Naive thymus-derived CD8-positive, alpha-beta T cell (primary cell): ENCODE data around the gene PGAM2. TPM values are rescaled to one million over a fixed set of nuclear protein-coding genes. Genes with fewer than 3 reads are reported as not detected.

Experiments
- ATAC-seq, 2 donors: fragments of 150-1000 bp; cut with Tn5 transposase in 1 of 2; sonication (Bioruptor Pico), chemical (Tn5 transposase) in 1 of 2; 1 replicate in 1 of 2; 2 replicates in 1 of 2; pipeline ENCODE4 v1.10.0; 2021; ENCODE audit warnings: mild to moderate bottlenecking in 2 of 2, moderate library complexity in 2 of 2
- POLR2A ChIA-PET: fragments of 350-600 bp; sonication (Branson Sonifier 250); formaldehyde crosslinking; loops from one replicate; lab custom pipeline; 2021; ENCODE audit warnings: antibody characterized with exemption; lab: Charles Lee
- DNase-seq, 10 donors: peaks; one replicate each; pipeline versions ENCODE4 v3.0.0 to v3.0.0-alpha.2; 2020 to 2022
- H3K27ac Mint-ChIP-seq, 10 donors: one replicate each; pipeline ENCODE4 v1.8.0; 2020 to 2022; ENCODE audit warnings: mild to moderate bottlenecking in 10 of 10, mixed read lengths in 10 of 10, moderate library complexity in 4 of 10, inconsistent platforms in 1 of 10
- H3K27me3 Mint-ChIP-seq, 5 donors: one replicate each; pipeline ENCODE4 v1.8.0; 2021 to 2022; ENCODE audit warnings: mixed read lengths in 5 of 5
- H3K36me3 Mint-ChIP-seq, 3 donors: one replicate each; pipeline ENCODE4 v1.8.0; 2020 to 2022; ENCODE audit warnings: mixed read lengths in 3 of 3, mild to moderate bottlenecking in 2 of 3, inconsistent platforms in 1 of 3
- H3K4me1 Mint-ChIP-seq, 4 donors: one replicate each; pipeline ENCODE4 v1.8.0; 2021 to 2022; ENCODE audit warnings: mixed read lengths in 4 of 4
- H3K4me3 Mint-ChIP-seq, 10 donors: one replicate each; pipeline ENCODE4 v1.8.0; 2020 to 2022; ENCODE audit warnings: mild to moderate bottlenecking in 10 of 10, mixed read lengths in 10 of 10, moderate library complexity in 6 of 10, inconsistent platforms in 1 of 10
- H3K9me3 Mint-ChIP-seq, 9 donors: one replicate each; pipeline ENCODE4 v1.8.0; 2020 to 2022; ENCODE audit warnings: mixed read lengths in 9 of 9, mild to moderate bottlenecking in 3 of 9, inconsistent platforms in 1 of 9, moderate library complexity in 1 of 9
- polyA plus RNA-seq, 3 donors: library from polyadenylated mRNA; unstranded; fragments of 300-500 nt; fragmentation: Illumina TruSeq; gene quantifications; one replicate each; pipeline ENCODE4 v1.2.3, GENCODE V29; 2021
- total RNA-seq, 8 experiments: library from RNA in 2 of 8; stranded (reverse) in 2 of 8; gene quantifications; one replicate each; pipeline ENCODE4 v1.2.3 and lab custom pipeline; 2021 to 2026

PGAM2 gene
- total and polyA plus RNA-seq, 5 experiments from 2014 or later = 3.3 to 3.9 TPM; not detected in 3

- no peaks in the 10 kb centered on the region for H3K36me3 Mint-ChIP-seq
- POLR2A ChIA-PET = interaction anchor here (1.0 kb wide), 2 partner anchors 21 to 64 kb away, joined by 3 to 4 read pairs; no protein-coding TSS in a partner anchor
Observed at GRCh38 chr7:44101966-44102845, 36.8 kb upstream of the PGAM2 start.

GRCh38 chr7:44101303-44101965 lies 36.1 kb upstream of the PGAM2 start:
- no peak overlapping the region for H3K27ac Mint-ChIP-seq
- DNase-seq (no peak), ATAC-seq (no peak)
- peaks cover 0 to 1% (median 0%) of the 10 kb centered on the region in 5 donors for H3K27me3 Mint-ChIP-seq
- no peaks in the 10 kb centered on the region for H3K9me3 Mint-ChIP-seq
- peaks cover 12 to 57% (median 29%) of the 10 kb centered on the region in 4 donors for H3K4me1 Mint-ChIP-seq
- POLR2A ChIA-PET = interaction anchor here (1.0 kb wide), 2 partner anchors 21 to 65 kb away, joined by 3 to 4 read pairs; no protein-coding TSS in a partner anchor
- no peaks in the 10 kb centered on the region for H3K36me3 Mint-ChIP-seq
- H3K4me3 Mint-ChIP-seq = no peak overlapping the region

More at GRCh38 chr7:44101966-44102845, 36.8 kb upstream of the PGAM2 start:
- ATAC-seq (no peak), DNase-seq (no peak)
- Mint-ChIP-seq H3K9me3 (no peaks in the 10 kb centered on the region), H3K4me3 (peak overlapping the region in 8 of 10 donors; percentile 8 to 80 (median 66)), H3K27ac (peak overlapping the region; percentile 0 to 85 (median 62)), H3K4me1 (peaks cover 12 to 49% (median 26%) of the 10 kb centered on the region in 4 donors), H3K27me3 (peaks cover 0 to 1% (median 0%) of the 10 kb centered on the region in 5 donors)

- ATAC-seq = no peak
- Mint-ChIP-seq H3K27ac (peak overlapping the region in 1 of 10 donors; percentile 46), H3K27me3 (peaks cover 0 to 1% (median 0%) of the 10 kb centered on the region in 5 donors), H3K4me1 (peaks cover 7 to 52% (median 22%) of the 10 kb centered on the region in 4 donors), H3K9me3 (no peaks in the 10 kb centered on the region), H3K36me3 (no peaks in the 10 kb centered on the region), H3K4me3 (peak overlapping the region in 1 of 10 donors; percentile 14)
- no peak for DNase-seq
- POLR2A ChIA-PET = no interaction called here
Observed at GRCh38 chr7:44100458-44101302, 35.3 kb upstream of the PGAM2 start.

GRCh38 chr7:44099669-44100068 lies 34.3 kb upstream of the PGAM2 start:
- H3K4me1 Mint-ChIP-seq = peaks cover 2 to 42% (median 14%) of the 10 kb centered on the region in 4 donors
- DNase-seq (no peak), ATAC-seq (no peak)
- no peak overlapping the region for H3K4me3 Mint-ChIP-seq
- POLR2A ChIA-PET = interaction anchor here (0.5 to 0.6 kb wide), 2 partner anchors 18 to 161 kb away, joined by 3 read pairs; no protein-coding TSS in a partner anchor
- H3K27me3 Mint-ChIP-seq = peaks cover 0 to 1% (median 0%) of the 10 kb centered on the region in 5 donors
- H3K36me3 Mint-ChIP-seq = no peaks in the 10 kb centered on the region
- H3K9me3 Mint-ChIP-seq = no peaks in the 10 kb centered on the region
- H3K27ac Mint-ChIP-seq = no peak overlapping the region

- H3K36me3 Mint-ChIP-seq = no peaks in the 10 kb centered on the region
- H3K4me3 Mint-ChIP-seq = no peak overlapping the region
- POLR2A ChIA-PET = interaction anchor here (0.6 to 0.7 kb wide), 2 partner anchors 22 to 697 kb away, joined by 3 read pairs; no protein-coding TSS in a partner anchor
- H3K27me3 Mint-ChIP-seq = peaks cover 0 to under 1% (median 0%) of the 10 kb centered on the region in 5 donors
- DNase-seq (no peak), ATAC-seq (no peak)
- peak overlapping the region in 4 of 10 donors; percentile 22 to 78 (median 34) for H3K27ac Mint-ChIP-seq
- no peaks in the 10 kb centered on the region for H3K9me3 Mint-ChIP-seq
- H3K4me1 Mint-ChIP-seq = peaks cover 2 to 42% (median 12%) of the 10 kb centered on the region in 4 donors
Observed at GRCh38 chr7:44098092-44099068, 33.0 kb upstream of the PGAM2 start.

- no peaks in the 10 kb centered on the region for H3K9me3 Mint-ChIP-seq
- DNase-seq (no peak), ATAC-seq (peak in 1 of 2 donors; percentile 49)
- POLR2A ChIA-PET = no interaction called here
- no peaks in the 10 kb centered on the region for H3K36me3 Mint-ChIP-seq
- peak overlapping the region in 3 of 10 donors; percentile 39 to 67 (median 49) for H3K27ac Mint-ChIP-seq
- peaks cover 0 to 39% (median 7%) of the 10 kb centered on the region in 4 donors for H3K4me1 Mint-ChIP-seq
- no peaks in the 10 kb centered on the region for H3K27me3 Mint-ChIP-seq
- H3K4me3 Mint-ChIP-seq = no peak overlapping the region
Observed at GRCh38 chr7:44097064-44097932, 31.9 kb upstream of the PGAM2 start.

GRCh38 chr7:44096326-44096881 lies 31.0 kb upstream of the PGAM2 start:
- Mint-ChIP-seq H3K4me1 (peaks cover 0 to 34% (median 7%) of the 10 kb centered on the region in 4 donors), H3K27ac (peak overlapping the region in 3 of 10 donors; percentile 18 to 52 (median 39)), H3K27me3 (no peaks in the 10 kb centered on the region), H3K4me3 (no peak overlapping the region), H3K36me3 (no peaks in the 10 kb centered on the region), H3K9me3 (no peaks in the 10 kb centered on the region)
- no peak for ATAC-seq
- DNase-seq = no peak
- POLR2A ChIA-PET = no interaction called here

GRCh38 chr7:44095781-44096180 lies 30.4 kb upstream of the PGAM2 start:
- peaks cover 0 to 34% (median 7%) of the 10 kb centered on the region in 4 donors for H3K4me1 Mint-ChIP-seq
- no peak for ATAC-seq
- peaks cover 0 to 2% (median 0%) of the 10 kb centered on the region in 5 donors for H3K27me3 Mint-ChIP-seq
- no peak for DNase-seq
- H3K4me3 Mint-ChIP-seq = no peak overlapping the region
- no peaks in the 10 kb centered on the region for H3K9me3 Mint-ChIP-seq
- no peaks in the 10 kb centered on the region for H3K36me3 Mint-ChIP-seq
- no peak overlapping the region for H3K27ac Mint-ChIP-seq
- POLR2A ChIA-PET = no interaction called here

GRCh38 chr7:44094883-44095592 lies 29.7 kb upstream of the PGAM2 start:
- Mint-ChIP-seq H3K27ac (no peak overlapping the region), H3K4me1 (peaks cover 0 to 28% (median 7%) of the 10 kb centered on the region in 4 donors), H3K4me3 (no peak overlapping the region), H3K9me3 (no peaks in the 10 kb centered on the region), H3K27me3 (peaks cover 0 to 2% (median 0%) of the 10 kb centered on the region in 5 donors), H3K36me3 (no peaks in the 10 kb centered on the region)
- DNase-seq (no peak), ATAC-seq (no peak)
- POLR2A ChIA-PET = no interaction called here

- Mint-ChIP-seq H3K36me3 (no peaks in the 10 kb centered on the region), H3K4me3 (no peak overlapping the region), H3K27me3 (peaks cover 0 to 2% (median 0%) of the 10 kb centered on the region in 5 donors), H3K27ac (no peak overlapping the region), H3K4me1 (peaks cover 0 to 24% (median 7%) of the 10 kb centered on the region in 4 donors), H3K9me3 (no peaks in the 10 kb centered on the region)
- POLR2A ChIA-PET = no interaction called here
- no peak for ATAC-seq
- DNase-seq = no peak
Observed at GRCh38 chr7:44094365-44094764, 29.0 kb upstream of the PGAM2 start.
